Iris pigment epithelial cell (primary cell): ENCODE results near the gene RNF186.
"Not testable (repeated sequence)": the region's sequence is repeated elsewhere in the genome, so short reads cannot be mapped to it uniquely, and the experiment has no call there.

ENCODE experiments used
- DNase-seq: peaks from one replicate; pipeline ENCODE4 v3.0.0-alpha.2; 2011; ENCODE audit warnings: low read depth

Gene RNF186

DNA sequence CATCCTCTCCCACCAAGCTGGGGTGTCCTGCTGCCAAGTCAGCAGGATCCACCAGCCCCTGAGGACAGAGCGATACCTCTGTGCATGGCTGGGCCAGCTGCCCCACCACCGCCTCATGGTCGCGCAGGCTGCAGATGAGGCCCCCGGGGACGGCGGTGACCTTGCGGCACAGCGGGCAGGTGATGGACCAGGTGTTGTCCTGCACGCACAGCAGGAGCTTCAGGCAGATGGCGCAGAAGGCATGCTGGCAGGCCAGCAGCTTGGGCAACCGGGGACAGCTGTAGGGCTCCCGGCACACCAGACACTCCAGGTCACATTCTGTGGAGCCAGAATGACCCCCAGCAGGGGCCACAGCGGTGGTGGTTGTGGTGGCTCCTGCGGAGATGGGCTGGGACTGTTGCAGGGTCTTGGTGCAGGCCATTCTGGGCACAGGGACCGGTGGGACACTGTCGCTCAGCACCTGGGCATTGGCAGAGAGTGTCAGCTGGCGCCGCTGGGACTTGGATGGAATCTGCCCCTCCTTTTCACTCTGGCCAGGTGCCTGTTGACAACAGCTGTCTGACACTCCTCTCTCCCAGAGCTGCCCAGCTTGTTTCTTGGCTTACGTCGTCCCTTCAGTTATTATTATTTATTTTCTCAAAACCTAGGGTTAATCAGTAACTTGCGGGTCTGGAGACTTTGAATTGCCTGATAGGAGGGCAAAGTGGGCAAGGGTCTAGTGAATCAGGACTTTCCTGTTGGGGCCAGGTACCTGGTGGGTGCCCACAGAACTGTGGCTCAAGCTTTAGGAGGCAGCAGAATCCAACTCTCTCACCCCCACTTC lies at the start of gene RNF186:
RNF186 (minus strand) TSS at position 603 of the 823 bp plus-strand sequence; CDS start at position 421, 182 bp downstream.
- DNase-seq: no peak

DNA sequence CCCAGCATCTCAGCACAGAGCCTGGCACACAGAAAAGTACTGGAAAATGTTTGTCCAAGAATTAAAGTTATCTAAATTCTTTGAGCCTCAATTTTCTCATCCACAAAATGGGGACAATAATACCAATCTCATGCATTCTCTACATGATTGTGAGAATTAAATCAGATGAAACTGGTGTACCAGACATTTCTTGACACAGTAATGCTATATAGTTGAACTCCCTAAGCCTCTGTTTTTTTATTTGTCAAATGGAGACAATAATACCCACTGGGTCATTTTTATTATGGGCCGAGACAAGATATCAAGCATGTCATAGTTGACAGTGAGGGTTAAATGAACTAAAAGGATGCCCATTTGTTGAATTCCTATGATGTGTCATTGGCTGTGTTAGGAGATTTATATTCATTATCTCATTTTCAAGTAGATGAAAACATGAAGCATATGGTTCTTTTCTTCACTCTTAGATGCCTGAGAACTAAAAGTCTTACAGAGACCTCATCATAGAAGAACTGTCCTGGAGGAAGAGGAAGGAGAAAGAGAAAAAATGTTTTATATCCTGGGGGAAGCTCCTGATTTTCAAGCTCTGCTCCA lies 49.6 kb upstream of the RNF186 start:
- DNase-seq: no peak

GRCh38 chr1:19862944-19863343 lies 47.9 kb upstream of the RNF186 start:
- no peak for DNase-seq

DNA sequence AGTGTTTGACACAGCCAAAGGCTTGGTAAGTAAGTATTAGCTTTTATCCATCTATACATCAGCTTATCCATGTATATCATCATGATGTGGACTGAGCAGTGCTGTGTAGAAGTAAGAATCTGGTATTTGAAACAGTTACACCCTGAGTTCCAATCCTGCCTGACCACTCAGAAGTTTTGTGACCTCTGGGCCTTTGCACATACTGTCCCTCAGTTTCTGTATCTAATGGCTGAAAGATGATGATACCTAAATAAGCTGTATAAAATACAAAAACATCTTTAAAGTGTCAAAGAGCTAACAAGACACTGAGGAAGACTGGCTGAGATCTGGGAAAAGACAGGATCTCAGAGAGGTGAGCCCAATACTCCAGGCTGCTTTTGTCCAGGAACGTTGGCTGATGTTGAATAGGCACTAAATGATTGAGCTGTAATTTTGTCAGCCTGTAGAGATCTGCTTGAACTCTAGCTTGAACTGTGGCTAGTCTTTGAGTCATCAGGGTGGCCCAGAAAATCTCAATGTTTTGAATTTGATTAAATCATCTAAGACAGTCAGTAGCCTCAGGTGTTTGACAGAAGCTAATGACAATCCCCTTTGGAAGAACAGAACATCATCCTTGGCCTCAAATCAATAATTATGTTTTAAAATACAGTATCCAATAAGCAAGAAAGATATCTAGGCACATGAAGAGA lies 46.9 kb upstream of the RNF186 start:
- DNase-seq: no peak

- peak; percentile 50 for DNase-seq
These were observed 46.0 kb upstream of the RNF186 start for GRCh38 chr1:19861034-19861433.

DNA sequence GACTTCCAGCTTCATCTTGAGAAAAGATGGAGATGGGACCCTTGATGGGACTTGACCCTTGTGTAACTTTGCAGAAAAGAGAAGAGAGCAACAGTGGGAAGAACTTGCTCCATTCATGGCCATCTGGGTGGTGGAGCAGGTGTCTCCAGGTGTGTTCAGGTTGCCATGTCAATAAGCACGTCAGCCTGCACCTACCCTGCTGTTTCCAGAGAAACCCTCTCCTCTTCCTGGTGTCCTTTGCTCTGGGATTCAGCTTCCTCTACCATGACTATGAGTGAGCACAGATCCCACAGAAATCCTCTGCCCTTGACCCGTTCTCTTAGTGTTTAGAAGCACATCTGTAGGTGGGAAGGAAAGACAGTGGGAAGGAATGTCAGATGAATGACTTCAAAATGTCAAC lies 45.3 kb upstream of the RNF186 start:
- DNase-seq: no peak

DNA sequence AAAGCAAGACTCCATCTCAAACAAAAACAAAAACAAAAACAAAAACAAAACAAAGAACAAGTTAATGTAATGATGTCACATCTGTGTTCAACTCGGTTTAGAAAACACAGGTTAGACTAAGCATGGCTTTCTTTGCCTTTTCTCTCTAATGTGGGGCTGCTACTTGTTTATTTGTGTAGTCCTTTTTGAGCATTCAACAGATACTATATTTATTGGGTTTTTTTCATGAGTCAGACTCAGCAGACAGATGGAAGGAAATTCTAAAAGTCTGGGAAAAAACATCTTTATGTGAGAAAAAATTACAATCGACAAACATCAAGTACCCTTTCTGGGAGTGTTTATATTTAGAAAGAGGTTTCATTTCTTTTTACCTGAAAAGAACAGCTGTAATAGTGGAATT lies 44.8 kb upstream of the RNF186 start:
- DNase-seq: peak; percentile 24

GRCh38 chr1:19858893-19859292 lies 43.8 kb upstream of the RNF186 start:
- no peak for DNase-seq

- no peak for DNase-seq
These were observed 39.8 kb upstream of the RNF186 start for GRCh38 chr1:19854866-19855265.

GRCh38 chr1:19852036-19852435 lies 37.0 kb upstream of the RNF186 start:
- peak; percentile 14 for DNase-seq

GRCh38 chr1:19850214-19850613 lies 35.1 kb upstream of the RNF186 start:
- no peak for DNase-seq

GRCh38 chr1:19849307-19849706 lies 34.2 kb upstream of the RNF186 start:
- DNase-seq: not testable (repeated sequence)

GRCh38 chr1:19847334-19847733 lies 32.3 kb upstream of the RNF186 start:
- DNase-seq: not testable (repeated sequence)

- DNase-seq: no peak
These were observed 31.3 kb upstream of the RNF186 start for GRCh38 chr1:19846338-19846737.

DNA sequence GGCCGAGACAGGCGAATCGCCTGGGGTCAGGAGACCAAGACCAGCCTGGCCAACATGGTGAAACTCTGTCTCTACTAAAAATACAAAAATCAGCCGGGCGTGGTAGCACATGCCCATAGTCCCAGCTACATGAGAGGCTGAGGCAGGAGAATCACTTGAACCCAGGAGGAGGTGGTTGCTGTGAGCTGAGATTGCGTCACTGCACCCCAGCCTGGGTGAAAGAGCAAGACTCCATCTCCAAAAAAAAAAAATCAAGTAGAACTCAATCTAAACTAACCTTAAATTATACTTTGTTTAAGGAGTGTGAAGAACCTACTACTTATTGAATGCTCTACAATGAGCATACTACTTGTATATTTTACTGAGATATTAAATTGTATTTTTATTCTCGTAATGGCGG lies 30.5 kb upstream of the RNF186 start:
- no peak for DNase-seq

- no peak for DNase-seq
These were observed 29.8 kb upstream of the RNF186 start for GRCh38 chr1:19844731-19845495.

DNA sequence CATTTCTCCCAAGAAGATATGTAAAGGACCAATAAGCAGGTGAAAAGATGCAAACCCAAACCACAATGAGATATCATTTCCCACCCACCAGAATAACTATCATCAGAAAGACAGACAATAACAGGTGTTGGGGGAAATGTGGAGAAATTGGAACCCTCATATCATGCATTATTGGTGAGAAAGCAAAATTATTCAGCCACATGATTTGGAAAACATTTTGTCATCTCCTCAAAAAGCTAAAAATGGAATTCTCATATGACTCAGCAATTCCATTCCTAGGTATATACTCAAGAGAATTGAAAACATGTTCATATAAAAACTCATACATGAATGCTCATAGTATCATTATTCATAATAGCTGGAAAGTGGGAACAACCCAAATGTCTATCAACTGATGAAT lies 25.1 kb upstream of the RNF186 start:
- peak; percentile 40 for DNase-seq

DNA sequence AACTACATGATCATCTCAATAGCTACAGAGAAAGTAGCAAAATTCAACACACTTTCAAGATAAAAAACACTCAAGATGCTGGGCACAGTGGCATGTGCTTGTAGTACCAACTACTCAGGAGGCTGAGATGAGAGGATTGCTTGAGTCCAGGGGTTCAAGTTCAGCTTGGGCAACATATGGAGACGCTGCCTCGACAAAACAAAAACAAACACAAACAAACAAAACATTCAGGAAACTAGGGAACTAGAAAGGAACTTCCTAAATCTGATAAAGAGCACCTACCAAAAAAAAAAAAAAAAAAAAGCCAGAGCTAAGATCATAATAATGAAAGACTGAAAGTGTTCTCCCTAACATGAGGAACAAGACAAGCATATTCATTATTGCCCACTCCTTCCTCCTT lies 22.8 kb upstream of the RNF186 start:
- no peak for DNase-seq

GRCh38 chr1:19835578-19835977 lies 20.5 kb upstream of the RNF186 start:
- no peak for DNase-seq

DNA sequence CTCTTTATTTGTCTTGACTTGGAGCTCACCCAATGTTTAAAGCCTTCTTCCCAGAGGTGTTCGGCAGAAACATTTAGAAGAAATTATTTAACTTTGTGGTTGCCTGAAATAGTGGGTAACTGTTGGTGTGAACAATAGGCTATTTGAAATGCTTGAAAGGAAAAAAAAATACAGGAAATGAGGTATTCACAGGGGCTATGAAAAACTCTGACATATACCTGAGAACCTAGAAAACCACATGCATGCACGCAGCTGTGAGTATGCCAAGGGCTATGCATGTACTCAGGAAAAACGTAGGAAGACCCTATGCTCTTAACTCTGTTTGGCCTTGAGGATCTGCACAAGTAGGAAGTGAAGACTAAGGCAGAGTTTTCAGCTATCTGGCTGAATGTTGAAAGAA lies 16.4 kb upstream of the RNF186 start:
- DNase-seq: no peak

DNA sequence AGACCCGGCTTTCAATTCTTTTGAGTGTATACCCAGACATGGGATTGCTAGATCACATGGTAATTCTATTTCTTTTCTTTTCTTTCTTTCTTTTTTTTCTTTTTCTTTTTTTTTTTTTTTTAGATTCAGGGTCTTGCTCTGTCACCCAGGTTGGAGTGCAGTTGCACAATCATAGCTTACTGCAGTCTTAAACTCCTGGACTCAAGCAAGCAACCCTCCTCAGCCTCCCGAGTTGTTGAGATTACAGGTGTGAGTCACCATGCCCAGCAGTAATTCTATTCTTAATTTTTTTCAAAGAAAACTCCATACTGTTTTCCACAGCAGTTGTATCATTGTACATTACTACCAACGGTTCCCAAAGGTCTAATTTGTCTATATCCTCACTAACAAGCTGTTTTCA lies 13.5 kb upstream of the RNF186 start:
- peak; percentile 74 for DNase-seq

DNA sequence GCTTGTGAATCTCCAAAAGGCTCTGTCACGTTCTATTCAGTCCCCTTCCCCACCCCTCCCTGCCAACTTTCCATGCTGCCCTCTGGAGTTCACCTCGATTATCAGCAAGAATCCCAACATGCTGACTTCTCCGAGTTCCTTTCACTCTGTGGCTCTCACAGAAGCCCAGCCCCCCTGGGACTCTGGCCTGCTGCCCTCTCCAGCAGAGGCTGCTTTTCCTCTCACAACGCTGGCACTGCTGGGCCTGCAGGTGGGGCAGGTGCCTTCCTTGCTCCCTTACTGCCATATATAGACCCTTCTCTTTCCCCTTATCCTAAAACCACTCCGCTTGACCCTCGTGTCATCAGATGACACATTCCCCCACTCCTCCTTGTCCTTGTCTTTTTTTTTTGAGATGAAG lies 10.2 kb upstream of the RNF186 start:
- DNase-seq: no peak
